H9 (cell line): ENCODE data around the gene APBB2. TPM values are rescaled to one million over a fixed set of nuclear protein-coding genes. Genes with fewer than 3 reads are reported as not detected.

ENCODE experiments used
- DNase-seq: peaks from one replicate; pipeline ENCODE4 v3.0.0-alpha.2; 2017
- H2AFZ ChIP-seq: one replicate; pipeline ENCODE4 v1.6.1; 2013; ENCODE audit warnings: mild to moderate bottlenecking, low read length, control low read depth, moderate library complexity
- H2AK5ac ChIP-seq: 2 replicates; pipeline ENCODE4 v1.6.1; 2013; ENCODE audit warnings: low read length, control low read depth, mixed read lengths; ENCODE audit not compliant: insufficient read length
- H2BK120ac ChIP-seq: one replicate; pipeline ENCODE4 v1.6.1; 2013; ENCODE audit warnings: low read depth, mild to moderate bottlenecking, low read length, control low read depth, inconsistent platforms; ENCODE audit not compliant: poor library complexity, severe bottlenecking
- H2BK12ac ChIP-seq: 2 replicates; pipeline ENCODE4 v1.6.1; 2013; ENCODE audit warnings: low read length, control low read depth, mixed read lengths, low read depth; ENCODE audit not compliant: insufficient read length
- H2BK15ac ChIP-seq: 2 replicates; pipeline ENCODE4 v1.6.1; 2013; ENCODE audit warnings: low read depth, low read length, control low read depth
- H2BK20ac ChIP-seq: one replicate; pipeline ENCODE4 v1.6.1; 2013; ENCODE audit warnings: low read depth, mild to moderate bottlenecking, low read length, control low read depth, inconsistent platforms; ENCODE audit not compliant: poor library complexity, severe bottlenecking
- H2BK5ac ChIP-seq: 2 replicates; pipeline ENCODE4 v1.6.1; 2013; ENCODE audit warnings: low read length, control low read depth, mixed read lengths; ENCODE audit not compliant: insufficient read length
- H3K14ac ChIP-seq: 2 replicates; pipeline ENCODE4 v1.6.1; 2013; ENCODE audit warnings: low read length, control low read depth; ENCODE audit not compliant: insufficient read depth
- H3K18ac ChIP-seq: 2 replicates; pipeline ENCODE4 v1.6.1; 2013; ENCODE audit warnings: low read depth, mild to moderate bottlenecking, mixed read lengths, low read length, control low read depth; ENCODE audit not compliant: insufficient read length
- H3K23ac ChIP-seq: 2 replicates; pipeline ENCODE4 v1.6.1; 2013; ENCODE audit warnings: low read length, control low read depth, mixed read lengths, low read depth; ENCODE audit not compliant: insufficient read length
- H3K23me2 ChIP-seq: 2 replicates; pipeline ENCODE4 v1.6.1; 2013; ENCODE audit warnings: low read depth, mild to moderate bottlenecking, mixed read lengths, low read length, control low read depth; ENCODE audit not compliant: insufficient read length, poor library complexity, severe bottlenecking
- H3K27ac ChIP-seq: 2 replicates; pipeline ENCODE4 v1.5.1; 2013; ENCODE audit warnings: low read length, control low read depth, mixed read lengths, low read depth; ENCODE audit not compliant: insufficient read length
- H3K27me3 ChIP-seq: 2 replicates; pipeline ENCODE4 v1.6.1; 2013; ENCODE audit warnings: low read length, control low read depth, inconsistent platforms; ENCODE audit not compliant: insufficient read depth
- H3K4ac ChIP-seq: 2 replicates; pipeline ENCODE4 v1.6.1; 2013; ENCODE audit warnings: low read depth, mild to moderate bottlenecking, control low read depth, inconsistent platforms, low read length, moderate library complexity
- H3K4me1 ChIP-seq: 2 replicates; pipeline ENCODE4 v1.6.1; 2013; ENCODE audit warnings: low read length, control low read depth, inconsistent platforms; ENCODE audit not compliant: insufficient read depth
- H3K4me2 ChIP-seq: 2 replicates; pipeline ENCODE4 v1.6.1; 2013; ENCODE audit warnings: low read length, control low read depth, mixed read lengths; ENCODE audit not compliant: insufficient read length, insufficient read depth
- H3K56ac ChIP-seq: 2 replicates; pipeline ENCODE4 v1.6.1; 2013; ENCODE audit warnings: low read depth, mild to moderate bottlenecking, mixed read lengths, low read length, control low read depth; ENCODE audit not compliant: insufficient read length
- H3K79me1 ChIP-seq: 2 replicates; pipeline ENCODE4 v1.6.1; 2013; ENCODE audit warnings: low read depth, mild to moderate bottlenecking, moderate library complexity, low read length, control low read depth, inconsistent platforms; ENCODE audit not compliant: insufficient read depth, poor library complexity, severe bottlenecking
- H3K79me2 ChIP-seq: 2 replicates; pipeline ENCODE4 v1.6.1; 2013; ENCODE audit warnings: low read length, control low read depth, inconsistent platforms; ENCODE audit not compliant: insufficient read depth
- H3K9ac ChIP-seq: 2 replicates; pipeline ENCODE4 v1.6.1; 2013; ENCODE audit warnings: low read length, control low read depth, mixed read lengths; ENCODE audit not compliant: insufficient read length; ENCODE audit errors: extremely low read depth
- H3K9me3 ChIP-seq: one replicate; pipeline ENCODE4 v1.6.1; 2013; ENCODE audit warnings: low read depth, low read length, inconsistent platforms; ENCODE audit not compliant: control insufficient read depth
- H3T11ph ChIP-seq: one replicate; pipeline ENCODE4 v1.6.1; 2013; ENCODE audit warnings: mild to moderate bottlenecking, low read length, control low read depth, inconsistent platforms
- H4K20me1 ChIP-seq: one replicate; pipeline ENCODE4 v1.6.1; 2013; ENCODE audit not compliant: control insufficient read depth, insufficient read length, insufficient read depth
- H4K5ac ChIP-seq: 2 replicates; pipeline ENCODE4 v1.6.1; 2013; ENCODE audit warnings: low read depth, mild to moderate bottlenecking, mixed read lengths, low read length, control low read depth; ENCODE audit not compliant: insufficient read length
- H4K8ac ChIP-seq: replicated peaks from 2 replicates; pipeline ENCODE4 v1.6.1; 2013; ENCODE audit warnings: low read length, control low read depth, mixed read lengths, low read depth; ENCODE audit not compliant: insufficient read length
- H4K91ac ChIP-seq: 2 replicates; pipeline ENCODE4 v1.6.1; 2013; ENCODE audit warnings: low read depth, mild to moderate bottlenecking, moderate library complexity, mixed read lengths, low read length, control low read depth; ENCODE audit not compliant: insufficient read length
- H3K27ac Mint-ChIP-seq, 3 experiments: 2 replicates in 2 of 3; 3 replicates in 1 of 3; pipeline ENCODE4 v1.8.0; 2020 to 2021; ENCODE audit warnings: mixed read lengths in 3 of 3, mild to moderate bottlenecking in 1 of 3, moderate library complexity in 1 of 3
- H3K27me3 Mint-ChIP-seq: 2 replicates; pipeline ENCODE4 v1.8.0; 2021; ENCODE audit warnings: low read depth, mild to moderate bottlenecking, moderate library complexity, mixed read lengths
- H3K36me3 Mint-ChIP-seq, 3 experiments: 2 replicates in 2 of 3; 3 replicates in 1 of 3; pipeline ENCODE4 v1.8.0; 2020 to 2021; ENCODE audit warnings: low read depth in 3 of 3, mixed read lengths in 3 of 3; ENCODE audit not compliant: insufficient read depth in 1 of 3
- H3K4me1 Mint-ChIP-seq, 2 experiments: 2 replicates each; pipeline ENCODE4 v1.8.0; 2020; ENCODE audit warnings: mixed read lengths in 2 of 2
- H3K4me3 Mint-ChIP-seq, 2 experiments: 2 replicates in 1 of 2; 3 replicates in 1 of 2; pipeline ENCODE4 v1.8.0; 2020 to 2021; ENCODE audit warnings: mild to moderate bottlenecking in 2 of 2, mixed read lengths in 2 of 2, moderate library complexity in 1 of 2
- H3K9me3 Mint-ChIP-seq, 2 experiments: 2 replicates in 1 of 2; 3 replicates in 1 of 2; pipeline ENCODE4 v1.8.0; 2020; ENCODE audit warnings: mild to moderate bottlenecking in 2 of 2, mixed read lengths in 2 of 2, moderate library complexity in 1 of 2
- WGBS: extraction: QIAGEN DNeasy Blood & Tissue Kit; methylation state at CpG from one replicate; pipeline ENCODE4 v1.1.7; 2013; ENCODE audit warnings: missing lambda C conversion rate, low lambda C conversion rate, mixed read lengths; ENCODE audit not compliant: insufficient read length; ENCODE audit errors: extremely low coverage; 5-methylcytosine and 5-hydroxymethylcytosine counted together
- total RNA-seq: library from RNA; stranded (reverse); gene quantifications from 2 replicates; pipeline ENCODE4 v1.2.1, GENCODE V29; 2021
- TF ChIP-seq, protein P1 (sequence below): fragments of 200-600 bp; sonication (generic); conservative IDR thresholded peaks from 3 replicates; pipeline ENCODE4 v1.8.0; 2021; ENCODE audit warnings: antibody characterized with exemption, mild to moderate bottlenecking

APBB2 gene
- total RNA-seq, 1 experiment from 2014 or later, result 39.6 TPM

DNA sequence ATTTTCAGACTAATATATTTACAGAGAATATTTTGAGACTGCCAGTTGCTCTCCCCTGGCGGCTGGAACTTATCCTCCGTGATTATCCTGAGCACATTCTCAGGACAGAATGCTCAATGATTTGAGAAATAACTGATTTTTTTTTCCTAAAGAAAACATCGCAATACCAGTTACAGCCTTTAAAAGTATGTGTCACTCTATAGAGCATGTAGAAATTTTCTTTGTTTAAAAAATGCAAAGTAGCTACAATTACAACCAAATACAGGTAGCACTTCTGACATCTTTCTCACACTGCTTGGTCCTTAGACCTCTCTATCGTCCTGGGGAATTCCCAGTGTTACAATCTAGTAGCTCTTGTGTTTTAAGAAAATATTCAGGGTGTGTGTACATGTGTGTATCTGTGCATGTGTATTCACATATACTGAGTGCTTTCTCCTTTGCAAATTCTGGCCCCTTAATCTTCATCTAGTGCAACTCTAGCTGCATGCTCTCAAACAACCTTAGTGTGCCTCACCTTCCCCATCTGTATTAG, 13.8 kb downstream of the APBB2 start:
- H3K9me3 Mint-ChIP-seq, result no peaks in the 10 kb centered on the region; a peak in 1 of 5 replicates
- Histone ChIP-seq H3K79me1 (no peaks in the 10 kb centered on the region), H4K5ac (no peak overlapping the region), H3K9me3 (no peaks in the 10 kb centered on the region), H4K8ac (no peak overlapping the region), H4K20me1 (no peaks in the 10 kb centered on the region), H3K79me2 (no peaks in the 10 kb centered on the region; the same call in 1 of the 2 replicates), H3K14ac (no peak overlapping the region), H3K4ac (no peak overlapping the region), H2BK20ac (no peak overlapping the region), H2AK5ac (no peak overlapping the region), H3K23me2 (no peaks in the 10 kb centered on the region), H3K27me3 (no peaks in the 10 kb centered on the region), H3T11ph (no peak overlapping the region), H2BK120ac (no peak overlapping the region), H3K23ac (no peak overlapping the region), H2AFZ (no peak overlapping the region), H3K56ac (no peak overlapping the region), H3K4me2 (no peak overlapping the region), H2BK5ac (no peak overlapping the region), H3K4me1 (peaks cover 2% of the 10 kb centered on the region; the same call in 1 of the 2 replicates), H4K91ac (no peak overlapping the region), H2BK15ac (no peak overlapping the region), H3K9ac (no peak overlapping the region), H3K27ac (no peak overlapping the region), H2BK12ac (no peak overlapping the region), H3K18ac (no peak overlapping the region)
- WGBS, result no CpG with 5 or more reads among the region's 4 CpGs
- TF ChIP-seq, protein P1, sequence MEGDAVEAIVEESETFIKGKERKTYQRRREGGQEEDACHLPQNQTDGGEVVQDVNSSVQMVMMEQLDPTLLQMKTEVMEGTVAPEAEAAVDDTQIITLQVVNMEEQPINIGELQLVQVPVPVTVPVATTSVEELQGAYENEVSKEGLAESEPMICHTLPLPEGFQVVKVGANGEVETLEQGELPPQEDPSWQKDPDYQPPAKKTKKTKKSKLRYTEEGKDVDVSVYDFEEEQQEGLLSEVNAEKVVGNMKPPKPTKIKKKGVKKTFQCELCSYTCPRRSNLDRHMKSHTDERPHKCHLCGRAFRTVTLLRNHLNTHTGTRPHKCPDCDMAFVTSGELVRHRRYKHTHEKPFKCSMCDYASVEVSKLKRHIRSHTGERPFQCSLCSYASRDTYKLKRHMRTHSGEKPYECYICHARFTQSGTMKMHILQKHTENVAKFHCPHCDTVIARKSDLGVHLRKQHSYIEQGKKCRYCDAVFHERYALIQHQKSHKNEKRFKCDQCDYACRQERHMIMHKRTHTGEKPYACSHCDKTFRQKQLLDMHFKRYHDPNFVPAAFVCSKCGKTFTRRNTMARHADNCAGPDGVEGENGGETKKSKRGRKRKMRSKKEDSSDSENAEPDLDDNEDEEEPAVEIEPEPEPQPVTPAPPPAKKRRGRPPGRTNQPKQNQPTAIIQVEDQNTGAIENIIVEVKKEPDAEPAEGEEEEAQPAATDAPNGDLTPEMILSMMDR, result no peak
- no peak overlapping the region for H3K27ac Mint-ChIP-seq
- H3K36me3 Mint-ChIP-seq, result no peaks in the 10 kb centered on the region
- H3K27me3 Mint-ChIP-seq, result no peaks in the 10 kb centered on the region
- no peak overlapping the region for H3K4me3 Mint-ChIP-seq
- H3K4me1 Mint-ChIP-seq, result peaks cover 15 to 18% of the 10 kb centered on the region in 2 experiments
- DNase-seq, result no peak
